NCI-H345 treated with DMSO at 0.1 percent for 48 hours (cell line): ENCODE measurements around the gene SNHG17.

Experiments
- DNase-seq: peaks from one replicate; lab custom pipeline; 2025; ENCODE audit not compliant: unreplicated experiment; lab: John Stamatoyannopoulos, UW

The SNHG17 gene

DNA sequence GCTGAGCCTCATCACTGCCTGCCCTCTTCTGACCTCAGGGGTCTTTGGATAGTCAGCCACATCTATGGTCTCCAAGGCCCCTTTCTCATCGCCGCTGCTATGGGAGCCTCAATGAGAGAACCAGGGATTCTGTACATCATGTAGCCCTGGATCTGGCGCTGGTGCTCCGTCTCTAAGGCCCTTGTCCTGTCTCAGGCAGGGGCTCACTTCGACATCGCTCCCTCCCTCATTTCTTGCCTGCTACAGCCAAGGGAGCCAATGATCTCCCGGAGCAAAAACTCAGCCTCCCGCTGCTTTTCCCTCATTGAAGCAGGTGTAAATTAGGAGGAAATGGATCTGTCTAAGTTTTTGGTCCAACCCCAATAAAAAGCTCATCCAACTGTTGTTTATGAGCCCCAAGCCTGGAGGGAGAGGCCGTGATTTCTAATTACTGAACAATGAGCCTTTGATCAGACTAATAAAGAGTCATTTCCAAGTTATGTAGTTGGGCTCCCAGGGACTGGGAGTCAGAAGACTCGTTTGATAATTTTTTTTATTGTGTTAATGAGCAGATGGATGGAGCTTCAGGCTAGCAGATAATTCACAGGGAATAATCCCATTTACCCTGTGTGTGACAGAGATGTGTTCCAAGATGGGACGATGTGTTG lies 58.0 kb downstream of the SNHG17 start:
- DNase-seq = no peak

DNA sequence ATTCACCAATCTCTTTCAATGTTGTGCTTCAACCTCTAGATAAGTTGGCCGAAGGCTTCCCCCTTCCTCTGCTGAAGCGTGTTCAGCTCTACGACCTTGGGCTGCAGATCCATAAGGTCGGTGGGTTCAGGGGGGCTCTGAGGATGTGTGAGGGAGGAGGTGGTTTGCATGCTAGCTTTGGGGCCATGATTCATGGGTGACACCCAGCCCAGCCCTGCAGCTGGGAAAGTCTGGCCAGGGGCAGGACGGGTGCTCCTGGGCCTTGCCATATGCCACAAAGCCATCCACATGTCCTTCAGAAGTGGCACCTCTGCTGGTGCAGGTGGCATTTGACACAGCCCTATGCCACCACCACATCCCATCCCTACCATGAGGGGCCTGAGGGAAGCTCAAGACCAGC lies 61.2 kb downstream of the SNHG17 start:
- DNase-seq = no peak

- no peak for DNase-seq
Measured at GRCh38 chr20:38373231-38373867, 61.8 kb downstream of the SNHG17 start.

DNA sequence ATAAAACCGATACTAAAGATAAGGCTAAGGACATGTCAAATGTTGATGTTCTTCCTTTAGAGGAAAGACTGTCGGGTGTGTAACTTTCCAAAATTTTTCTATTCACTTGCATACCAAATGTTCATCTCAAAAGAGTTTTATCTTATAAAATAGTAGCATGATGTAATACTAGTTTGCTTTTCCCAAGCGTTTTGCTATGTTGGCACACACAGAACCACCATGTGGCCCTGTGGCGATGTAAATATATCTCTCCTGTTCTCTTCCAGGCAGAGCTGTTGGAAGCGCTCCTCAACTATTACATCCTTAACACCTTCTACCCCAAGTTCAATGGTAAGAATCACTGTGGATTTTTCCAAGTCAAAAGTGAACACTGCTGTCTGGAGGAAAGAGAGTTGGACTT lies 62.3 kb downstream of the SNHG17 start:
- no peak for DNase-seq
